ENCODE results near the gene RYR2. TPM values are rescaled to one million over a fixed set of nuclear protein-coding genes. Genes with fewer than 3 reads are reported as not detected.

The RYR2 gene
- total RNA-seq, 4 donors from 2014 or later: 0.13 to 2.5 (median 0.88) TPM

DNA sequence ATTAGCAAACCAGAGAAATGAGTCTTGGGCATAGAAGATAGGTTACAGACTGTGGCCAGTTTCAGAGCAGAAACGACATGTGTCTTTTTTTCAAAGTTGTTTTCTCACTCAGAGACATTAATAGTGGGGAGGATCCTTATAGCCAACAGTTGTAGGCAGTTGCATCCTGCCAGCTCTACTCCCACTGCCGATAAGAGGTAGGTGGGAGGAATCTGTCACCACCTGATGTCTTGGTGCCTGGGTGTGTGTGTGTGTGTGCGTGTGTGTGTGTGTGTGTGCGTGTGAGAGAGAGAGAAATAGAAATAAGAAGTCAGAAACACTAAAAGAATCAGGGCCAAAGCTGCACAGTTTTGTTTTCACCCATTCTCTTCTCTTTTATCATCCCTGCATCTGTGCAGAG is 629.3 kb downstream of the RYR2 start:
- no peak overlapping the region for H3K4me3 ChIP-seq
- H3K27me3 ChIP-seq: no peaks in the 10 kb centered on the region
- no peaks in the 10 kb centered on the region for H3K9me3 ChIP-seq
- H3K27ac ChIP-seq: no peak overlapping the region
- no peaks in the 10 kb centered on the region for H3K4me1 ChIP-seq
- no peak for DNase-seq
- no peaks in the 10 kb centered on the region for H3K36me3 ChIP-seq
- TF ChIP-seq, protein P1, sequence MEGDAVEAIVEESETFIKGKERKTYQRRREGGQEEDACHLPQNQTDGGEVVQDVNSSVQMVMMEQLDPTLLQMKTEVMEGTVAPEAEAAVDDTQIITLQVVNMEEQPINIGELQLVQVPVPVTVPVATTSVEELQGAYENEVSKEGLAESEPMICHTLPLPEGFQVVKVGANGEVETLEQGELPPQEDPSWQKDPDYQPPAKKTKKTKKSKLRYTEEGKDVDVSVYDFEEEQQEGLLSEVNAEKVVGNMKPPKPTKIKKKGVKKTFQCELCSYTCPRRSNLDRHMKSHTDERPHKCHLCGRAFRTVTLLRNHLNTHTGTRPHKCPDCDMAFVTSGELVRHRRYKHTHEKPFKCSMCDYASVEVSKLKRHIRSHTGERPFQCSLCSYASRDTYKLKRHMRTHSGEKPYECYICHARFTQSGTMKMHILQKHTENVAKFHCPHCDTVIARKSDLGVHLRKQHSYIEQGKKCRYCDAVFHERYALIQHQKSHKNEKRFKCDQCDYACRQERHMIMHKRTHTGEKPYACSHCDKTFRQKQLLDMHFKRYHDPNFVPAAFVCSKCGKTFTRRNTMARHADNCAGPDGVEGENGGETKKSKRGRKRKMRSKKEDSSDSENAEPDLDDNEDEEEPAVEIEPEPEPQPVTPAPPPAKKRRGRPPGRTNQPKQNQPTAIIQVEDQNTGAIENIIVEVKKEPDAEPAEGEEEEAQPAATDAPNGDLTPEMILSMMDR (IDR thresholded peaks at IDR 0.05): no peak
- no peak for TF ChIP-seq POLR2A (IDR thresholded peaks at IDR 0.05)

DNA sequence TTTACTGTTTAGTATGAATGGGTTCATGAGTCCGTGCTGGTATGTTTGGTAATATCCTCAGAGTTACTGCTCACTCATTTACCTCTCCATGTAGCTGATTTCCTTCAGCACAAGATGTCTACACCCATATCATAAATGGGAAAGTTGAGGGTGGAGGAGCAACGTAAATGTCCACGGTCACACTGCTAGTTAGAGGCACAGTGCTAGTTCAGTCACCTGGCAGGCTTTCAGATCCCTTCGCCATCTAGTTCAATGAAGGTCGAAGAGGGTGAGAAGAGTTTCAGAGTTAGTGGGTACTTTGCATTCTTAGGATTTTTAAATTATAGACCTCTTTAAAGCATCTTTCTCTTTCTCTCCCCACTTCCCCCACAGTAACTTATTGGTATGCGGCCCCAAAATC is 630.0 kb downstream of the RYR2 start:
- H3K36me3 ChIP-seq: no peaks in the 10 kb centered on the region
- H3K27me3 ChIP-seq: no peaks in the 10 kb centered on the region
- H3K9me3 ChIP-seq: no peaks in the 10 kb centered on the region
- no peaks in the 10 kb centered on the region for H3K4me1 ChIP-seq
- H3K27ac ChIP-seq: no peak overlapping the region
- no peak for TF ChIP-seq POLR2A (IDR thresholded peaks at IDR 0.05)
- TF ChIP-seq, protein P1 (IDR thresholded peaks at IDR 0.05): no peak
- H3K4me3 ChIP-seq: no peak overlapping the region
- no peak for DNase-seq

DNA sequence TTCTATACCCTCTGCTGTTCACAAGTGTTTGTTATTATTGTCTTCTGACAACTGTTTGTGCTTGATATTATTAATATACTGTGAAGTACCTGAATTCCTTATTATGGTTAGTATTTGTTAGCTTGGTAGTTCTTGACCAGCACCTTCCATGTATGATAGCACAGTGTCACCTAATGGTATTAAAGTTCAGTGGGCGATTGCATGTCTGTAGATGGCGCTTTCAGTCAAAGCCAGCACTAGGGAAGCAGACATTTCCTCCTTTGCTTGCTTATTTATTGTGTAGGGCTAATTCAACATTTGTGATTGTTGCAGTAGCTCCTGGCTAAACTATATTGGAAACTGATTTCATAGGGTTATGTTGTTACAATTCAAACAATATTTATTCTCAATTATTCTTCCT is 630.8 kb downstream of the RYR2 start:
- Histone ChIP-seq H3K36me3 (no peaks in the 10 kb centered on the region), H3K4me3 (no peak overlapping the region), H3K27me3 (no peaks in the 10 kb centered on the region), H3K27ac (no peak overlapping the region), H3K4me1 (peaks cover 0 to under 1% (median 0%) of the 10 kb centered on the region in 4 donors), H3K9me3 (no peaks in the 10 kb centered on the region)
- TF ChIP-seq, protein P1 (IDR thresholded peaks at IDR 0.05): peak in 3 of 6 experiments; percentile 47 to 63 (median 49)
- TF ChIP-seq POLR2A (IDR thresholded peaks at IDR 0.05): no peak
- no peak for DNase-seq

DNA sequence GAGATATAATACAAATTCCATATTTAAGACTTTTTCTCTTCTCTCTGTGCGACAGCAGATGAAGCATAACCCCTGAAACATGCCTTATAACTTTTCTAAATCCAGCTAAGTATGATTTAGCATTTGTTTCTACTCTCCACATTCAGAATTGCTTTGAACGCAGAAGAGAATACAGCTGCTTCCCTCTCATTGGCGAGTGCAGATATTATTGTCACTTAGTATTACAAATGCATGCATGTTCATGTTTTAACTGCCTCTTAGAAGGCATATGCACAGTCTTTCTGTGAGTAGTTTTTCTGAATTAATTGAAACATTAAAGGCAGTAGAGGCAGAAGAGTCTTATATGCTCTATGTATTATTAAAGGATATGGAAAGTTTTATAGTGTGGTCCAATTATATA is 631.6 kb downstream of the RYR2 start:
- DNase-seq: no peak
- TF ChIP-seq, protein P1 (IDR thresholded peaks at IDR 0.05): no peak
- TF ChIP-seq POLR2A (IDR thresholded peaks at IDR 0.05): no peak
- Histone ChIP-seq H3K4me3 (no peak overlapping the region), H3K27ac (no peak overlapping the region), H3K36me3 (no peaks in the 10 kb centered on the region), H3K27me3 (no peaks in the 10 kb centered on the region), H3K9me3 (no peaks in the 10 kb centered on the region), H3K4me1 (peaks cover 0 to 6% (median 0%) of the 10 kb centered on the region in 4 donors)

DNA sequence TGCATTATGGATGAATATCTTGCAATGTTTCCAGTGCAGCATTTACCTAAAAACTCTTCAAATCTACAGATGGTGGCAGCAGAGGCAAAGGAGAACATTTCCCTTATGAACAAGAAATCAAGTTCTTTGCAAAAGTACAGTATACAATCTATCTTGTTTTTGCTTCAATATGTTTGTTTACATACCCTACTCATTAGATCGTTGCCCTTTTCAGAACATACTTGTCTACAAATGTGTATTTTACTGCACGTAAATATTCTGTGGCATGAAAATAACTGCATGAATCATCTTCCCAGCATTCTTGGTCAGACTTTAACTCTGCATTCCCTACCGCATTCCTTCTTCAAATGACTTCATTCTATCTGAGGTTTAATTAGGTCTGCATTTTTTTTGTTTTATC is 636.0 kb downstream of the RYR2 start:
- TF ChIP-seq, protein P1 (IDR thresholded peaks at IDR 0.05): peak in 4 of 6 experiments; percentile 10 to 74 (median 68)
- TF ChIP-seq POLR2A (IDR thresholded peaks at IDR 0.05): no peak
- H3K4me3 ChIP-seq: no peak overlapping the region
- H3K36me3 ChIP-seq: no peaks in the 10 kb centered on the region
- H3K9me3 ChIP-seq: no peaks in the 10 kb centered on the region
- peaks cover 0 to 6% (median 0%) of the 10 kb centered on the region in 4 donors for H3K4me1 ChIP-seq
- DNase-seq: no peak
- no peak overlapping the region for H3K27ac ChIP-seq
- H3K27me3 ChIP-seq: no peaks in the 10 kb centered on the region

DNA sequence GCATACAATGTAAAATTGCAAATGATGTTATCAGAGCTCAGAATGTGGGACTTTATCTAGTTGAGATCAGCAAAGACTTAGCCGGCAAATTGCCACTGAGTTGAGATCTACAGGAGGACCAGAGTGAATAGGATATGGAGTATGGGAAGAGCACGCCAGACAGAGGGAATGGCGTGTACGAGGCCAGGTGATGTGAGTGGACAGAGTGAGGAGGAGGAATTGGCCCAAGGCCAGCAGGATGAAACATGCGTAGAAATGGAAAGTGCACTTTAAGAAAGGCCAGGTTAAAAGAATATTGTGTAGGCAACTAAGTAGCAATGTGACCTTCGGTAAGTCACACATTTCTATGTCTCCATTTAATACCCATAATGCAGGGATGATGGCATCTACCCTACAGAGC is 637.7 kb downstream of the RYR2 start:
- Histone ChIP-seq H3K4me3 (no peak overlapping the region), H3K9me3 (no peaks in the 10 kb centered on the region), H3K27me3 (no peaks in the 10 kb centered on the region), H3K36me3 (no peaks in the 10 kb centered on the region), H3K4me1 (peaks cover 0 to 6% (median 0%) of the 10 kb centered on the region in 4 donors), H3K27ac (no peak overlapping the region)
- DNase-seq: no peak
- TF ChIP-seq, protein P1 (IDR thresholded peaks at IDR 0.05): no peak
- no peak for TF ChIP-seq POLR2A (IDR thresholded peaks at IDR 0.05)
